PC-3 (cell line): ENCODE results near the gene NOCT. TPM values are rescaled to one million over a fixed set of nuclear protein-coding genes. Genes with fewer than 3 reads are reported as not detected.

Experiments
- ATAC-seq: fragments of 200-7000 bp; cut with Tn5 transposase; 2 replicates; pipeline ENCODE4 v1.9.1; 2020; ENCODE audit warnings: mild to moderate bottlenecking, moderate library complexity
- BruUV-seq: library from RNA; stranded (reverse); fragments of 400-500 nt; replicated peaks from 2 replicates; lab custom pipeline; 2021; lab: Mats Ljungman, UMichigan
- CTCF ChIA-PET: fragments of 300-600 bp; sonication (Branson Sonifier 250); formaldehyde crosslinking; loops from one replicate; lab custom pipeline; 2022; ENCODE audit warnings: antibody characterized with exemption; lab: Charles Lee
- POLR2A ChIA-PET: fragments of 300-600 bp; sonication (Branson Sonifier 250); formaldehyde crosslinking; loops from one replicate; lab custom pipeline; 2022; ENCODE audit warnings: antibody characterized with exemption; ENCODE audit not compliant: unreplicated experiment; lab: Charles Lee
- DNase-seq: peaks from one replicate; pipeline ENCODE4 v3.0.0-alpha.2; 2015
- H2AFZ ChIP-seq: fragments of 300-600 bp; sonication (generic); 2 replicates; pipeline ENCODE4 v1.6.0; 2016; ENCODE audit warnings: antibody characterized with exemption, low read length
- H3F3A ChIP-seq: fragments of 300-600 bp; sonication (generic); one replicate; pipeline ENCODE4 v1.6.0; 2017; ENCODE audit warnings: antibody characterized with exemption, low read length, control low read depth, mild to moderate bottlenecking; ENCODE audit not compliant: unreplicated experiment
- H3K27ac ChIP-seq: fragments of 300-600 bp; sonication (generic); 2 replicates; pipeline ENCODE4 v1.5.1; 2016; ENCODE audit warnings: mild to moderate bottlenecking, low read length
- H3K27me3 ChIP-seq: fragments of 300-600 bp; sonication (generic); 2 replicates; pipeline ENCODE4 v1.6.1; 2016; ENCODE audit warnings: low read length, mixed read lengths
- H3K36me3 ChIP-seq: fragments of 300-600 bp; sonication (generic); 2 replicates; pipeline ENCODE4 v1.6.1; 2016; ENCODE audit warnings: low read depth, mixed run types, low read length, mixed read lengths
- H3K4me1 ChIP-seq: fragments of 300-600 bp; sonication (generic); 2 replicates; pipeline ENCODE4 v1.5.1; 2016; ENCODE audit warnings: low read length; ENCODE audit not compliant: insufficient read depth
- H3K4me2 ChIP-seq: fragments of 300-600 bp; sonication (generic); 2 replicates; pipeline ENCODE4 v1.6.0; 2016; ENCODE audit warnings: low read length
- H3K4me3 ChIP-seq: fragments of 300-600 bp; sonication (generic); 2 replicates; pipeline ENCODE4 v1.5.1; 2016; ENCODE audit warnings: mild to moderate bottlenecking, low read length, mixed read lengths
- H3K79me2 ChIP-seq: fragments of 300-600 bp; sonication (generic); 2 replicates; pipeline ENCODE4 v1.6.1; 2017; ENCODE audit warnings: low read length, mixed read lengths
- H3K9ac ChIP-seq: fragments of 300-600 bp; sonication (generic); 2 replicates; pipeline ENCODE4 v1.6.0; 2016; ENCODE audit warnings: mild to moderate bottlenecking, low read length
- H3K9me2 ChIP-seq: fragments of 300-600 bp; sonication (generic); replicated peaks from 2 replicates; pipeline ENCODE4 v1.6.1; 2016; ENCODE audit warnings: mixed run types, low read length, mixed read lengths
- H3K9me3 ChIP-seq: fragments of 300-600 bp; sonication (generic); 2 replicates; pipeline ENCODE4 v1.6.1; 2016; ENCODE audit warnings: low read length, mixed read lengths
- H4K20me1 ChIP-seq: fragments of 300-600 bp; sonication (generic); 2 replicates; pipeline ENCODE4 v1.6.1; 2016; ENCODE audit warnings: low read length, mixed read lengths
- EZH2 ChIP-seq: fragments of 300-600 bp; sonication (generic); IDR thresholded peaks from one replicate; pipeline ENCODE4 v1.6.1; 2017; ENCODE audit warnings: antibody characterized with exemption, mild to moderate bottlenecking, low read length; ENCODE audit not compliant: unreplicated experiment
- EZH2phosphoT487 ChIP-seq: fragments of 300-600 bp; sonication (generic); IDR thresholded peaks from 2 replicates; pipeline ENCODE4 v1.6.1; 2018; ENCODE audit warnings: mild to moderate bottlenecking, antibody characterized with exemption, low read length, borderline replicate concordance
- intact Hi-C: fragments of 100-400 bp; cut with micrococcal nuclease; formaldehyde crosslinking; loops from 2 replicates; pipeline ENCODE4 v1.9.0; 2023
- total RNA-seq: library from RNA; depleted of rRNA; stranded (reverse); fragments of >200 nt; gene quantifications from 2 replicates; pipeline ENCODE4 v1.2.3, GENCODE V29; 2014
- TF ChIP-seq, protein P1 (sequence below): fragments of 300-600 bp; sonication (generic); conservative IDR thresholded peaks from 2 replicates; pipeline ENCODE4 v1.5.1; 2017; ENCODE audit warnings: antibody characterized with exemption, low read depth, mild to moderate bottlenecking, low read length

The NOCT gene
- total RNA-seq, 1 experiment from 2014 or later = 32.7 TPM

DNA sequence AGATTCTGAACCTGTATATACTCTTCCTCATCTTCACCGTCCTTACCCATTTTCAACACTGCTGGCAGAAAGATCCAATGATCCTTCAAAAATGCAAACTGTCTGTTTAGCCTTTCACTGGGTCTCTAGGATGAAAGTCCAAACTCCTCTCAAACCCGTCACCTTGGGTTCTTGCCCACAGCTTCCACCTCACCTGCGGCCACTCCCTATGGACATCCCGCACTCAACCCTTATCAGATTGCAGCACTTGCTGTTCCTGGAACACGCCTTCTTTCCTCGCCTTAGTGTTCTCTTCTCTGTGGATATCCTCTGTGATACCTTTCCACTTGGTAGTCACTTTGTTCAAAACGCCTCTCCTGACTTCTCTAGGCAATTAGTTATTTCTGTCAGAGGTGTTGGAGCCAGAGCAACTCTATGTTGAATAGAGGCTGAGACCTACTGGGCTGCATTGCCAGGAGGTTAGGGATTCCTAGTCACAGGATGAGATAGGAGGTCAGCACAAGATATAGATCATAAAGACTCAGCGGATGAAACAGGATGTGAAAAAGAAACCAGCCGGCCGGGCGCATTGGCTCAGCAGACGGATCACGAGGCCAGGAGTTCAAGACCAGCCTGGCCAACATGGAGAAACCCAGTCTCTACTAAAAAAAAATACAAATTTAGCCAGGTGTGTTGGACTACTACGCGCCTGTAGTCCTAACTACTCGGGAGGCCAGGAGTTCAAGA lies 4.2 kb upstream of the NOCT start:
- Histone ChIP-seq H3K9me2 (no peaks in the 10 kb centered on the region), H3K9me3 (no peaks in the 10 kb centered on the region), H3K4me1 (peaks cover 18% of the 10 kb centered on the region), H3F3A (no peaks in the 10 kb centered on the region), H3K36me3 (no peaks in the 10 kb centered on the region), H3K4me3 (no peak overlapping the region), H3K27me3 (no peaks in the 10 kb centered on the region), H3K9ac (no peak overlapping the region), H3K27ac (no peak overlapping the region), H3K4me2 (no peak overlapping the region), H2AFZ (no peak overlapping the region), H3K79me2 (peaks cover 7% of the 10 kb centered on the region), H4K20me1 (no peaks in the 10 kb centered on the region)
- DNase-seq (no peak), ATAC-seq (no peak)
- no peak for TF ChIP-seq EZH2
- TF ChIP-seq, protein P1, sequence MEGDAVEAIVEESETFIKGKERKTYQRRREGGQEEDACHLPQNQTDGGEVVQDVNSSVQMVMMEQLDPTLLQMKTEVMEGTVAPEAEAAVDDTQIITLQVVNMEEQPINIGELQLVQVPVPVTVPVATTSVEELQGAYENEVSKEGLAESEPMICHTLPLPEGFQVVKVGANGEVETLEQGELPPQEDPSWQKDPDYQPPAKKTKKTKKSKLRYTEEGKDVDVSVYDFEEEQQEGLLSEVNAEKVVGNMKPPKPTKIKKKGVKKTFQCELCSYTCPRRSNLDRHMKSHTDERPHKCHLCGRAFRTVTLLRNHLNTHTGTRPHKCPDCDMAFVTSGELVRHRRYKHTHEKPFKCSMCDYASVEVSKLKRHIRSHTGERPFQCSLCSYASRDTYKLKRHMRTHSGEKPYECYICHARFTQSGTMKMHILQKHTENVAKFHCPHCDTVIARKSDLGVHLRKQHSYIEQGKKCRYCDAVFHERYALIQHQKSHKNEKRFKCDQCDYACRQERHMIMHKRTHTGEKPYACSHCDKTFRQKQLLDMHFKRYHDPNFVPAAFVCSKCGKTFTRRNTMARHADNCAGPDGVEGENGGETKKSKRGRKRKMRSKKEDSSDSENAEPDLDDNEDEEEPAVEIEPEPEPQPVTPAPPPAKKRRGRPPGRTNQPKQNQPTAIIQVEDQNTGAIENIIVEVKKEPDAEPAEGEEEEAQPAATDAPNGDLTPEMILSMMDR = no peak
- no peak for TF ChIP-seq EZH2phosphoT487
- POLR2A ChIA-PET = no interaction called here
- intact Hi-C loops = no loop called here
- BruUV-seq = no TSS peak
- CTCF ChIA-PET = no interaction called here

DNA sequence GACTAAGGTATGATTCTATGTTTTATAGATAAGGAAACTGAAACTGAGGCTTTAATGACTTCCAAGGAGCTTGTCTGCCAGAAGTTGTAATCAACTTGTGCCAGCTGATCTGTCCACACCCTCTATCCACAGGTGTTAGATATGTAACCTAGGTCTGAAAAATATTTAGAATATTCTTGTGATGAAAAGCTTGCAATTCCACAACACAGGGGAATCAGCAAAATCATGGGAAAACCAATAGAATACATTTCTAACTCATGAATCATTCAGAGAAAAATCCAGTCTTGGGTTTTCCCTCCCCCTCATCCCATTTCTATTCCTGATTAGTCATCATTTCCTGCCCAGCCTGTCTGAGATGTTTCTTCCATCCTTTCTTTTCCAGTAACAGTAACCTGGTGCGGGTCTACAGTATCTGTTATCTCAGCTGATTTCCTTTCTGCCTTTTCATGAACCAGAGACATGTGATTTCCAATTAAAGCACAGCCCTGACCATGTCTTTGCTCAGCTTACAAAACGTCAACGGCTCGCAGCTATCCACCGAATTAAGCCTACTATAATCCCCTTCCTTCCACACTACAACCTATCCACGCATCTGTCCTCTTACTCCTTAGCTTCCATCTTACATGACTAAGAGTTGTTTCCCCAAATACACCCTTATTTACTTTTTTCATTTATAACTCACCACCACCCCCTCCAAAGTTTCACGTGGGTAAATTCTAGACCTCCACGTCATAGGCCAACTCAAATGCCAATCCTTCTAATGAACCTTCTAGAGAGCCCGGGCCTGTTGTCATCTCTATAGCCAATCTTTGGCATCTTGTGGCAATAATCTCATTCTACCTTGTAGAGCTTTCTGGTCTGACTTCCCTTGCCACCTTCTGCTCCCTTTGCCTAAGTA lies 961 bp upstream of the NOCT start:
- POLR2A ChIA-PET = interaction anchor here (0.6 to 0.7 kb wide), 3 partner anchors 8 to 581 kb away, joined by 3 read pairs; no protein-coding TSS in a partner anchor
- intact Hi-C loops = no loop called here
- H3K4me2 ChIP-seq = peak overlapping the region; percentile 83
- peak overlapping the region; percentile 98 for H3K27ac ChIP-seq
- H3K4me3 ChIP-seq = peak overlapping the region; percentile 93
- DNase-seq (peak; percentile 89), ATAC-seq (peak; percentile 53)
- H3K79me2 ChIP-seq = peaks cover 40% of the 10 kb centered on the region
- no peaks in the 10 kb centered on the region for H3K27me3 ChIP-seq
- CTCF ChIA-PET = no interaction called here
- TSS peak; percentile 96 for BruUV-seq
- peak overlapping the region; percentile 85 for H3K9ac ChIP-seq
- no peaks in the 10 kb centered on the region for H3K9me3 ChIP-seq
- peaks cover 18% of the 10 kb centered on the region for H4K20me1 ChIP-seq
- H2AFZ ChIP-seq = peak overlapping the region; percentile 88; the same call in 1 of the 2 replicates
- H3F3A ChIP-seq = no peaks in the 10 kb centered on the region
- no peaks in the 10 kb centered on the region for H3K9me2 ChIP-seq
- TF ChIP-seq, protein P1 = no peak
- no peak for TF ChIP-seq EZH2
- TF ChIP-seq EZH2phosphoT487 = no peak
- peaks cover 3% of the 10 kb centered on the region; the same call in 1 of the 2 replicates for H3K36me3 ChIP-seq
- peaks cover 34% of the 10 kb centered on the region for H3K4me1 ChIP-seq
